ENCODE results near the gene ATP2C2.

- TF ChIP-seq CTCF (IDR thresholded peaks at IDR 0.05) = no peak
- no peak for TF ChIP-seq POLR2A (IDR thresholded peaks at IDR 0.05)
These were observed 10.8 kb downstream of the ATP2C2 start for GRCh38 chr16:84379008-84379708.
